Activated CD8-positive, alpha-beta memory T cell treated with anti-CD3 and anti-CD28 coated beads, Interleukin-2, amount 50 U/mL, for 24 hours (primary cell): ENCODE measurements around the gene WDR70.

ENCODE experiments used
- DNase-seq: peaks from one replicate; pipeline ENCODE4 v3.0.0-alpha.2; 2020; ENCODE audit errors: extremely low read depth

The WDR70 gene

DNA sequence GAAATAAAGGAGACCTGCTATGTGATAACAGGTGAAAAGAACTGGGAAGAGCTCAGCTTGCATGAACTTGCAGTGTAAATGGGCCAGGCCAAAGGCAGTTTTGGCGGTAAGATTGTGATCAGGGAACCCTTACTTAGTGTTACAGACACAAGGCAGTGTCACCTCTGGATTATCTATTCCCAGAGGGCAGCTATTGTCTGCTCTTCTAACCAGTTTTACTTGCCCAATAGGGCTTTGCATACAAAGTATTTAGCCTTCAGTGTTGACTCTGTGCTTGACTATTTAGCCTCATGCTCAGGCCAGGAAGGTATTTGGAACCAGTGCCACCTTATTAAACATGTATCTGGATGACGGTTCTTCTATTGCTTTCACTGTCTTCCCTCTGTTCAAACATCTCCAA, 422.4 kb downstream of the WDR70 start:
- no peak for DNase-seq
